H1 (cell line): Measurements from ENCODE around the gene NUP85. TPM values are rescaled to one million over a fixed set of nuclear protein-coding genes. Genes with fewer than 3 reads are reported as not detected.

Source experiments
- CTCF ChIP-seq, 3 experiments: IDR thresholded peaks; 1 replicate in 2 of 3; 2 replicates in 1 of 3; pipeline versions ENCODE4 v1.5.1 to v1.6.1; 2011; ENCODE audit warnings: low read length in 3 of 3, mild to moderate bottlenecking in 3 of 3, inconsistent platforms in 2 of 3, low read depth in 1 of 3, moderate library complexity in 1 of 3; ENCODE audit not compliant: insufficient read depth in 1 of 3; ENCODE audit errors: control extremely low read depth in 1 of 3
- SP4 ChIP-seq: IDR thresholded peaks from 2 replicates; pipeline ENCODE4 v1.6.1; 2012; ENCODE audit warnings: low read length, inconsistent platforms
- TEAD4 ChIP-seq: IDR thresholded peaks from 2 replicates; pipeline ENCODE4 v1.6.1; 2012; ENCODE audit warnings: low read depth, low read length, inconsistent platforms, mixed read lengths
- polyA plus RNA-seq, 7 experiments: library from polyadenylated mRNA; depleted of rRNA in 3 of 7; stranded (reverse) in 5 of 7; unstranded in 2 of 7; fragments of >200 nt in 5 of 7; fragments of 200-250 nt in 2 of 7; gene quantifications; 1 replicate in 5 of 7; 2 replicates in 1 of 7; 4 replicates in 1 of 7; pipeline versions ENCODE4 v1.2.1 to v1.2.3, GENCODE V29; 2011 to 2013; ENCODE audit warnings: missing spikeins in 2 of 7, mixed read lengths in 2 of 7
- total RNA-seq: library from RNA; stranded (reverse); fragmentation: NEBNext Ultra II Directional; extraction: Animal tissue kit (Norgen Biotek cat#: 25700); gene quantifications from 2 replicates; pipeline ENCODE4 v1.2.1, GENCODE V29; 2021

The NUP85 gene
- total and polyA plus RNA-seq, 2 of the 8 experiments (the other 6 are each of a cell fraction or from before 2014, with no cell fraction given) = 98.5 to 154 TPM

- no peak for TF ChIP-seq TEAD4
- TF ChIP-seq CTCF (IDR thresholded peaks at IDR 0.05; ENCODE audit: control extremely low read depth in 1 of 3, insufficient read depth in 1 of 3, low read depth in 1 of 3, low read length in 3 of 3) = no peak
- no peak for TF ChIP-seq SP4
- TF ChIP-seq, all 59 proteins: peak for 0
Observed at GRCh38 chr17:75218131-75218530, 12.7 kb downstream of the NUP85 start (continued).
